22Rv1 (cell line): ENCODE measurements around the gene MIDN.

Experiments
- H3K27ac ChIP-seq: fragments of 450-650 bp; 2 replicates; pipeline ENCODE4 v1.5.1; 2017
- ZFX ChIP-seq: fragments of 450-650 bp; IDR thresholded peaks from 2 replicates; pipeline ENCODE4 v1.6.1; 2017; ENCODE audit warnings: antibody characterized with exemption, borderline replicate concordance
- TF ChIP-seq, protein P1 (sequence below): fragments of 450-650 bp; IDR thresholded peaks from 2 replicates; pipeline ENCODE4 v1.5.1; 2017; ENCODE audit warnings: mild to moderate bottlenecking

The MIDN gene

GRCh38 chr19:1287354-1288225 is 39.2 kb downstream of the MIDN start:
- TF ChIP-seq, protein P1, sequence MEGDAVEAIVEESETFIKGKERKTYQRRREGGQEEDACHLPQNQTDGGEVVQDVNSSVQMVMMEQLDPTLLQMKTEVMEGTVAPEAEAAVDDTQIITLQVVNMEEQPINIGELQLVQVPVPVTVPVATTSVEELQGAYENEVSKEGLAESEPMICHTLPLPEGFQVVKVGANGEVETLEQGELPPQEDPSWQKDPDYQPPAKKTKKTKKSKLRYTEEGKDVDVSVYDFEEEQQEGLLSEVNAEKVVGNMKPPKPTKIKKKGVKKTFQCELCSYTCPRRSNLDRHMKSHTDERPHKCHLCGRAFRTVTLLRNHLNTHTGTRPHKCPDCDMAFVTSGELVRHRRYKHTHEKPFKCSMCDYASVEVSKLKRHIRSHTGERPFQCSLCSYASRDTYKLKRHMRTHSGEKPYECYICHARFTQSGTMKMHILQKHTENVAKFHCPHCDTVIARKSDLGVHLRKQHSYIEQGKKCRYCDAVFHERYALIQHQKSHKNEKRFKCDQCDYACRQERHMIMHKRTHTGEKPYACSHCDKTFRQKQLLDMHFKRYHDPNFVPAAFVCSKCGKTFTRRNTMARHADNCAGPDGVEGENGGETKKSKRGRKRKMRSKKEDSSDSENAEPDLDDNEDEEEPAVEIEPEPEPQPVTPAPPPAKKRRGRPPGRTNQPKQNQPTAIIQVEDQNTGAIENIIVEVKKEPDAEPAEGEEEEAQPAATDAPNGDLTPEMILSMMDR, result no peak
- TF ChIP-seq ZFX, result no peak
- no peak overlapping the region for H3K27ac ChIP-seq

- no peak overlapping the region for H3K27ac ChIP-seq
- TF ChIP-seq ZFX, result no peak
- TF ChIP-seq, protein P1, result no peak
These were observed 39.8 kb downstream of the MIDN start for GRCh38 chr19:1288226-1288612.

DNA sequence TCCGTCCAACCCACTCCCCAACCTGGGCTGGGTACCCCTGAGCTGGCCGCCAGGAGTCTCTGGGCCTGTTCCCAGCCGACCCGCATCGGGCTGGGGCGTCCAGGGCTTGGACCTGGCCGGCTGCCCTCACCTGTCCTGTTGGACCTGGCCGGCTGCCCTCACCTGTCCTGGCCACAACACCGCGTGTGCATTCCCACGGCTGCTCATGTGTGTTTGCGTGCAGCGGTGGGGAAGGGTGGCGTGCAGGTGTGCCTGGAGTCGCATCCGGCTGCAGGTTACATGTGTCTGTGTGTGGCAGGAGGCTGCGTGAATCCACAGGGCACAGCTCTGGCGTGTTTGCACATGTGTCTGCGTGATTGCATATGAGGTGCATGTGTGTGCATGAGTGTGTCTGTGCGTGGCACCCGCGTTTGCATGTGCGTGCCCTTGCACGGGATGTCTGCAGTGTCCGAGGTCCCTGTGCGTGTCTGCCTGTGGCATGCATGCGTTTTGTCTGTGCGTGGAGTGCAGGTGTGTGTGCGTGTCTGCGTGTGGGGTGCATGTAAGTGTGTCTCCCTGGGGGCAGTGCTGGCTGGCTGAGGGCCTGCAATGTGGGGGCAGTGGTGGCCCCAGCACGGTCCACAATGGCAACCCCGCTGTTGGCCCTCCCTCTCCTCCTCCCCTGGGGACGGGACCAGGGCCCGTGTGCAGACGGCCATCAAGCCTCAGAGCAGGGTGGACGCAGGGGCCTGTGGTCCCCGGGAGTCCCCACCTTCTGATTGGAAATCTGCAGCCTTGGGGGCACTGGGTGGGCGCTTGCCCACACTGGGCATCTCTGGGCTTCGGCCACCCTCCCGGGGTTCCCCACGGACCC is 40.7 kb downstream of the MIDN start:
- TF ChIP-seq, protein P1, result no peak
- TF ChIP-seq ZFX, result no peak
- no peak overlapping the region for H3K27ac ChIP-seq

DNA sequence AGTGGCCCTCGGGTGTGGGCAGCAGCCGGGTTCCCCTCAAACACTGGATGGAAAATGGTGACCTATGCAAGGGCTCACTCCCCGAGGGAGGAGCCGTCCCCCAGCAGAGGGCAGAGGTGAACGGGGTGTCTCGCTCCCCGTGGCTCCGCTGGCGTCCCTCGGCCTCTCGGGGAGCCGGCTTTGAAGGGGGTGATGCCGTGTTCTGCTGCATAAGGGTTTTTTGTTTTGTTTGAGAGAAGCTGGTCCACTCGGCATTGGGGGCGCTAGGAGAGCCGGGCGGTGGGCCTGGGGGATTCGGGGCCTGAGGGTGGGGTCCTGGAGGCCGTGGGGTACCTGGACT is 41.3 kb downstream of the MIDN start:
- no peak overlapping the region for H3K27ac ChIP-seq
- TF ChIP-seq ZFX, result no peak
- TF ChIP-seq, protein P1, result no peak

DNA sequence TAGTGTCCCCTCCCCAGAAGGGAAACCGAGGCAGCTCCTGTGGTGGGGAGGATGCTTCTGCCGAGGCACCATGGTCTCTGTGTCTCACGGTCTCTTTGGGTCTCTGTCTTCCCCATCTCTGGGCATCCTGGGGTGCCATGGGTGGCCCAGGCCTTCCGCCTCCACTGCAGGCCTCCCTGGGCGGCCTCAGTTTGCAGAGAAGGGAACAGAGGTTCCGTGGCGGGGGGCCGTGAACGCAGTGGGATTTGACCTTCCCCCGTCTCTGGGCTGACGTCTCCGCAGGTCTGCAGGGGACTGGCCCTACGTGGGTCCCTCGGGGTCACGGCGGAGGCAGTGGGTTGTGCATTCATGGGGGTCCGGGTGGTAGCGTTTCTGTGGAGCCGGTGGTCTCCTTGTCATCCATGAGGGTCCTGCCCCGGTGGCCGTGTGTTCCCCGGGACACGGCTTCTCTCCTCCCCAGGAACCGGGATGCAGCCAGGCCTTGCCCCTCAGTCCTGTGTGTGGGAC is 41.9 kb downstream of the MIDN start:
- no peak overlapping the region for H3K27ac ChIP-seq
- TF ChIP-seq, protein P1, result no peak
- TF ChIP-seq ZFX, result no peak

GRCh38 chr19:1290703-1291651 is 42.6 kb downstream of the MIDN start:
- no peak overlapping the region for H3K27ac ChIP-seq
- TF ChIP-seq, protein P1, result no peak
- no peak for TF ChIP-seq ZFX
